ENCODE data around the gene KSR1.

- TF ChIP-seq CTCF (IDR thresholded peaks at IDR 0.05 in 4 of 5, conservative IDR thresholded peaks at IDR 0.05 in 1 of 5) (no peak), POLR2A (IDR thresholded peaks at IDR 0.05) (no peak)
Measured at GRCh38 chr17:27600471-27600870, 144.2 kb downstream of the KSR1 start.

Data from gastrocnemius medialis (tissue), 4 donors.